COR-L47 (cell line): ENCODE results near the gene ADAMTS19.

Experiments used
- DNase-seq: peaks from one replicate; lab custom pipeline; 2025; lab: John Stamatoyannopoulos, UW

The ADAMTS19 gene

DNA sequence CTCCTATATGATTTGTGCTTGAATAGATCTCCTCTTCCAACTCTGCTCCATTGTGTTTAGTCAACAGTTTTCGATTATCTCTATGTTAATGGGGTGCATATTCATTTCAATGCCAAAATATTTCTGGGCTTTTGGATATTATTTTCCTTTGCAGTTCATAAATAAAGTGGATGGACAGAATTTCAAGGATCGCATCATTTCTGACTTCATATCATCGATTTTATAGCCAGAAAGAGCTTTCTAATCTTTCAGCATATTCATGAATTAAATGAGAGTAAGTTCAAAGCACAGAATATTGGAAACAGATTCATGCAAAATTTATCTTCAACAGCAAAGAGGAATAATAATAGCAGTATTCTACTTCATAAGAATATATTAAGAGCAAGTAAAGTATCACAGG is 227.8 kb downstream of the ADAMTS19 start:
- no peak for DNase-seq

DNA sequence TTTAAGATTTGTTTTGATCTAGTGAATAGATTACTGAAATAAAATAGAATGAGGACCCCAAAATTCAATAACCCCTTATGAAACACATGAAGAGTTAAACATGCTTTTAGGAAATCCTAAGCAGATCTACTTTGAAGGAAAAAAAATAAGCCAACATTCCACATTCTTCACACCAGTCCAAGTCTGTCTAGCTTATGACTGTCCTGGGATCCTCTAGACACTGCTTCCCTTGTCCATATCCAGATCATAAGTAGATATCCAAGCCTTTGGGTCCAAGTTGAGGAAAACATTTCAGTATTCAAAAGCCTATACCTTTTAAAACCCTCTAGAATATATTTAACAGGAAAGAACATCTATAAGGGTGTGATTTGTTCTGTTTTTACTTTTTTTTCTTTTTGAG is 228.9 kb downstream of the ADAMTS19 start:
- no peak for DNase-seq

DNA sequence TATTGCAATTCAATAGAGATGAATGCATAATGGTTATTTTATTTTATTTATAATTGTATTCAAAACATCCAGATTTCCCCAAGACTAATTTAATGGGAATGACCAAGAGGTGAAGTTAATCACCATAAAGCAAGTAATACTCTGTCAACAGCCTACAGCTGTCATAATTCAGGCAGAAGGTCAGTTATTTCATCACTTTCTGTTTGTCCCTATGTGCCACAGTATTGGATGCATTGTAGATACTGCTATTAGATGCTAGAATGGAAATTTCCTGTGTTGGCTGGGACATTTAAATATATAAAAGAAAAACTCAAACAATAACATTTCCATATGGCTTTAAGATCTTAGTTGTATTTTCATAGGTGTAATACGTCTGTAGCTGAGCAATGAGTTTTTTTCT is 231.1 kb downstream of the ADAMTS19 start:
- no peak for DNase-seq

DNA sequence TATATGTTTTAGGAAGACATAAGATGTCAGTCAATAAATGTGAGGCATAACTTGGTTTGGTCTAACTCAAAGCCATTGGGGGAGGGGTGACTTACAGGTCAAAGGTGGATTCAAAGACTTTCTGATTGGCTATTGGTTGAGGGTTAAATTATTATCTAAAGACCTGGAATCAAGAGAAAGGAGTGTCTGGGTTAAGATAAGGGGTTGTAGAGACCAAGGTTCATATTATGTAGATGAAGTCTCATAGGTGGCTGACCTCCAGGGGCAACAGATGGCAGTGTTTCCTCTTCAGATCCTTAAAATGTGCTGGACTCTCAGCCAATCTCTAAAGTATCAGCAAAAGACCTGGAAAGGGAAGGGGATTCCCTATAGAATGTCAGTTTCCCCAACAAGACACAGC is 236.5 kb downstream of the ADAMTS19 start:
- DNase-seq, result no peak

GRCh38 chr5:129698661-129699060 is 238.6 kb downstream of the ADAMTS19 start:
- no peak for DNase-seq

DNA sequence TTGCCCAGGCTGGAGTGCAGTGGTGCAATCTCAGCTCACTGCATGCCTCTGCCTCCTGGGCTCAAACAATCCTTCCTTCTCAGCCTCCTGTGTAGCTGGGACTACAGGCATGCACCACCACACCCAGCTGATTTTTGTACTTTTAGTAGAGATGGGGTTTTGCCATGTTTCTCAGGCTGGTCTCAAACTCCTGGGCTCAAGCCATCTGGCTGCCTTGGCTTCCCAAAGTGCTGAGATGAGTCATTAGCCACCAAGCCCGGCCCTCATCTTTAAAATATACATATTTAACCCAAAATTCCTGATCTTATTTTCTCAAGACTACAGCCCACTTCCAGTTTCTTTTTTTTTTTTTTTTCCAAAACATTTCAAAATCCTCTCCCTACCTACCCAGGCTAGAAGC is 256.1 kb downstream of the ADAMTS19 start:
- no peak for DNase-seq

DNA sequence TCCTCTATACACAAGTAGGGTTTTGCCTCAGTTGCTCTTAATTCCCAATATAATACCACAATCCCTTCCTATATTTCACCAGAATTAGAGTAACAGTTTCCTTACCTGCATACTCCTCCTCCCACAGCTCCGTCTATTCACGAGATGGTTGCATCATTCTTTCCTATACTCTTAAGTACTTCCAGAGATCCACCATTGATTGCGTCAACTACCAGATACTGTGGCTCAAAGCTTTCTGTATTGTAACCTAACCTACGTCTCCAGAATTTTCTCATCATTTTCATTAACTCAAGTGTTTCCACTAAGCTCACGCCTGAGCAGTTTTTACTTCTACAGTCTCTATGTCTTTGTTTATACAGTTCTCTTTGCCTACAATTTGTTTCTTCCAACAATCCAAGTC is 256.6 kb downstream of the ADAMTS19 start:
- no peak for DNase-seq

DNA sequence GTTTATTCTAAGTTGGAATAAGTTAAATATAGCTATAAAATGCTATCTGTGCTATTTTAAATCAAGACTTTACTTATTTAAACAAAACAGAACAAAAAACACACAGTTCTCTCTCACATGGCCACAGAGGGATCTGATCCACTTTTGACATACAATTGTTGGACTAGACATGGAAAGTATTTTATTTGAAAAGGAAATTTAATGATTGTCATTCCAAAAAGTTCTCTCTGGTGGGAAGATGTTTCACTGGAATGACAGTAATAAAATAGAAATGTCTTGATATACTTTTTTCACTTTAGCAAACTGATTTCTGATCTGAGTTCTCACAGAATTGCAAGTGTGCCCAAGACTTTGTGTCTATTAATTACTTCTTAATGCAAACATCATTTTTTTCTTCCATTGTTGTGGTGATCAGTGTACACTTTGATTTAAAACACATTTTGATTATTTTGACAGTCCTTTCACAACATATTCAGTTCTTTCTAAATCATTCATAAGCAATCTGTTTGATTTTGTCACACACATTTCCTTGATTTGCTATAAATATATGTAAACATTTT is 257.7 kb downstream of the ADAMTS19 start:
- DNase-seq, result no peak

GRCh38 chr5:129718471-129719090 is 258.5 kb downstream of the ADAMTS19 start:
- DNase-seq, result no peak

GRCh38 chr5:129724222-129724621 is 264.1 kb downstream of the ADAMTS19 start:
- DNase-seq, result no peak

DNA sequence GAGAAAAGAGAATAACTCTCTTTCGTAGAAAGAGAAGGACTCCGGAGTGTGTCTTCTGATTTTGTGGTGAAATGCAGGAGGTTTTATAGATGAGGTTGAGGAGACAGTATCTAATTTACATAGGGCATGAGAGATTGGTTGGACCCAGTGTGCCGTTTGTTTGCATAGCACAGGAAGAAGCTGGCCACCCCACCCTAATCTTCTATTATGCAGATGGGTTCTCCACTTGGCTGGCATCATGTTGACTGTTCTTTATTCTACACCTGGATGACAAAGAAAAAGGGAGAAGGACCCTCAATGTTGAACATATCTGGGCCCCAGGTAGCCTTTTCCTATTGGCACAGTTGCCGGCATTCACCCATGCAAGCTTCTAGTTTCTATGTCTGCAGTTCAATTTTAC is 264.5 kb downstream of the ADAMTS19 start:
- peak; percentile 1 for DNase-seq

DNA sequence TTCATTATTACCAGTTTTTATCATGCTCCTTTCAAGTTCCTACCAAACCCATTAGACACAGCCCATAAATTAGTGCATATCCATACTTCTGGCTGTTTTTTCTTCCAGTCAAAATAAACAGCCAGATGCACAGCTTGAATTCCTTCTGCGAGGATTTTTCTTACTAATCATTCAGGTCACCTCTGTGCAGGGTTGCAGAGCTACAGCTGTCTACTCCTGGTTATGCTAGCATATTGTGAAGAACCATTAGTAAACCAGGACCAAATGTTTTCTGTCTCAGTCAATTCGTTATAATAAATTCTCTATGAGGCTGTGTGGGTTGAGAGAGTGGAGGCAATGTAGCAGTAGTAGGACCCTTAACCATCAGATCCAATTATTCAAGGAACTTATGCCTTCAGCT is 279.7 kb downstream of the ADAMTS19 start:
- no peak for DNase-seq

- DNase-seq, result no peak
Observed at GRCh38 chr5:129743541-129744187, 283.6 kb downstream of the ADAMTS19 start.

- no peak for DNase-seq
Observed at GRCh38 chr5:129745997-129746396, 285.9 kb downstream of the ADAMTS19 start.

- DNase-seq, result no peak
Observed at GRCh38 chr5:129746876-129747275, 286.8 kb downstream of the ADAMTS19 start.

DNA sequence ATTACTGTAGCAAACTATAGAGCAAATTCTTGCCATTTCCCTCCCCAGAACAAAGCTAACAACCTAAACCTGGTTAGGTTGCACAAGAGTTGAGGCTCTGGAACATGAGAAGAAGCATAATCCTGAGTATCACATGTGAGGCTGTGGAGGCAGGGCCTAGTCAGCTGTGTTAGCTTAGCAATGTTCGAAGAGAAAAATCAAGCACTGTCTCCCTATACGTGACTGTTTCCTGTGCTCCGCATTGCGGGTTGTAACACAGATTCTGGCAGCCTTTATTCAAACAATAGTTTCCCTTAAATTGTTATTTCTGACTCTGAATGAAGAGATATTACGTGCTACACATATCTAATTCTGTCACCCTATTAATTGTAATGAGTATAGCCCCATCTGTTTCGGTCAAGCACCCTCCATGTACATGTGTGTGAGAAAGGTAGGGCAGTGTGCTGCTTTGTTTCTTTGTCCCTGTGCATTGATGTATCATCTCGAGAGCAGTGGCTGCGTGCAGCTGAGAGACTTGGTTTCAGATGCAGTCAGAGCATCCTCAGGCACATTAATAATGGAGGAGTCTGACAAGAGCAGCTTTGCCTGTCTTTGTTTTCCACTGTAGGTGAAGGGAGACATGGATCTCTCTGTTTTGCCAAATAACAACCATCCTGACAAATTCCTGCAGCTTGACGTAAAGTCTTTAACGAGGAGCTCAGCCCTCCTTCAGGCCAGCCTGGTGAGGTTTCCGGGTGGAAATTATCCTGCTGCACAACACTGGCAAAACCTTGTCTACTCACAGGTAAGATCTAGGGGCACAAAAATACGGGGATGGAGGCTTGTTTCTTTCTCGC is 287.7 kb downstream of the ADAMTS19 start, which contains the start of gene MINAR2:
Gene MINAR2, plus strand, starts transcription at position 523 of the 836 bp plus-strand sequence. Its CDS starts 97 bp downstream, at position 620.
- no peak for DNase-seq

DNA sequence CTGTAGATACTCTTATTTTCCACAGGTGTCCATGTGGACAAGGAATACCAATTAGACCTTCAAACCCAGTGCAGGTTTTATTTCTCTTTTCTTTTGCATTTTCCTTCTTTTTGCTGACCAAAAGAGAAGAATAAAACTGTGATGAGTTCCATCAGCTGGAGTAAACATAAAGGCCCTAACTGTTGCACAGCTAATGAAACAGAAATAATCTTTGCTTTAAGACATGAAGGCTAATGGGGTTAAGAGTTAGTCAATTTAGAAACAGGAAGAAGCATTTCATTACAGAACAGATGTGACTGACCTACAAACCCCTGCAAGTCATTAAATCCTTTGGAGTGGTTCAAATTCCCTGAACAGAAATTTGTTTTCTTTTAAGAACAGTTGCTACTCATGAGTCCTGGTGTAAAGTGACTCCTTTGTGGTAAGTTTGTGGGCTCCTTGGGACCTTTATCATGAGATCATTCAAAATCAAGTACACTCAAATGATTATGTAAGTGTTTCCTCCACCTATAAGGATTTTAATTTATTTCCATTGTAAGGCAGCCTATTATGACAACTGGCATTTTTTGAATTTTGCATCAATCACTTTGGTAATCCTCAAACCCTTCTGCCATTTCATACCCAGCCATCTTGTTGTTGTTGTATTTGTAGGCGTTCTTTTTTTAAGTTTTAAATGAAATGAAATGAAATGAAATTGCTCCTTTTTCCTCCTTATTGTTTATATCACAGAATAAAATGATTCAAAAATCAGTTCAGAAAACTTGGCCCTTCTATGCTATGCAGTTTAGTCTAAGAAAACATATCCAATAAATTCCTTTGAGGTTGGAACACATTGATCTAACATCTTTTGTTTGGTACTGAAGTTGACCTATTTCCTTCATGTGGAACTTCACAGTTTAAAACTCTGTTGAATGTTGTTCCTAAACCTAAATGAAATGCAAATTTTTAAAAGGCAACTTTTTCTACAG is 289.1 kb downstream of the ADAMTS19 start:
- DNase-seq, result no peak

DNA sequence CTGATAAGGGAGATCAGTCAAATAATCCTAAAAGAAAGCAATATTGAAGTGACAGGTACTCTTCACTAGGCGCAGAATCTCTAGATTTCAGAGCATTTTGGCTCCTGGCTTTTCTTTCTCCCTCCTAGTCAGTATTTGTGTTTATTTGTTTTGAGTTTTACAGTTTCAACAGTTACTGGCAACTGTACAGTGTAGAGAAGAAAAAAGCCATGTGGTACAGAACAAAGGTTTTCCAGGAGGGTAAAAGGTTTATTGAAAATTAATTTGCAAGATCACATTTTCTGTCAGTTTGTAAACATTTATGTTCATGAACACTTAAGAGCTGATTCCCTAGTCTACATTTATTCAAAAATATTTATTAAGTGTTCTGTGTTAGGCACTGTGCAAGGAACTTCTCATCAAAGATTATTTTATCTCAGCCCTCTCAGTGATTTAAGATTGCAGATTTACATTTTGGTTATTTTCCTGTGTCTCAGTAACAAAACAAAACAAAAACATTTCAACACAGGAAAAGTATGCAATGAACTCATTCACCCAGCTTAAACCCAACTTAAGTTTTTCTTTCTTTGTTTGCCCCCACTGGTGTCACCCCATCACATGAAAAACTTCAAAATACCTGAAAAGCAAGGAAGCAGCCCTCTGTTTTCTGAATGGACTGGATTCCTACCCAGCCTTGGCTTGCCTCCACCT is 300.7 kb downstream of the ADAMTS19 start:
- no peak for DNase-seq

- no peak for DNase-seq
Observed at GRCh38 chr5:129763651-129764050, 303.6 kb downstream of the ADAMTS19 start.

- DNase-seq, result no peak
Observed at GRCh38 chr5:129766798-129767197, 306.7 kb downstream of the ADAMTS19 start.

DNA sequence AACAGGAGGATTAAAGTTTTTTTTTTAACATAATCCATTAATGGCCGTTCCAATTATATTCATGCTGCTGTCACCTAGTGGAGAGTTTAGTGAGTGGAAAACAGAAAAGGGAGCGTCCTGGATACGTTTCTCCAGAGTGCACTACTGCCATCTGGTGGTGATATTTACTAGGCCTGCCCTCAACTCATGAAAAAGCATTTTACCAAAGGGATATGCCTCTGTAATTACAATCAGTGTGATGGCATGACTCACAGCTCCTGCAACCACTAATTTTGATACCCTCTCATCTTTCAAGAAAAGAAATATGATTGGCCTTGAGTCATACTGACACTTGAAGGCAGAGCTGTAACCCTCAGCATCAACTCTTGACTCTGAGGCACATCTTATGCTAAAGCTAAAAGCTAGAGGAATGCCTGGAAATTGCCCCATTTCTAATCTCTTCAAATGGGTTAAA is 307.9 kb downstream of the ADAMTS19 start:
- peak; percentile 83 for DNase-seq
